OCI-LY1 (cell line): Measurements from ENCODE around the gene SLBP.

ENCODE experiments used
- EZH2 ChIP-seq: fragments of 200-600 bp; sonication (generic), shearing (Covaris generic); IDR thresholded peaks from 2 replicates; pipeline ENCODE4 v1.8.0; 2017; ENCODE audit warnings: borderline replicate concordance, mixed run types, mild to moderate bottlenecking, antibody characterized with exemption, low read length, moderate library complexity, mixed read lengths
- TF ChIP-seq, protein P1 (sequence below): fragments of 200-600 bp; sonication (generic), shearing (Covaris generic); IDR thresholded peaks from 2 replicates; pipeline ENCODE4 v1.5.1; 2017; ENCODE audit warnings: mild to moderate bottlenecking, antibody characterized with exemption, low read length, moderate library complexity, mixed read lengths

DNA sequence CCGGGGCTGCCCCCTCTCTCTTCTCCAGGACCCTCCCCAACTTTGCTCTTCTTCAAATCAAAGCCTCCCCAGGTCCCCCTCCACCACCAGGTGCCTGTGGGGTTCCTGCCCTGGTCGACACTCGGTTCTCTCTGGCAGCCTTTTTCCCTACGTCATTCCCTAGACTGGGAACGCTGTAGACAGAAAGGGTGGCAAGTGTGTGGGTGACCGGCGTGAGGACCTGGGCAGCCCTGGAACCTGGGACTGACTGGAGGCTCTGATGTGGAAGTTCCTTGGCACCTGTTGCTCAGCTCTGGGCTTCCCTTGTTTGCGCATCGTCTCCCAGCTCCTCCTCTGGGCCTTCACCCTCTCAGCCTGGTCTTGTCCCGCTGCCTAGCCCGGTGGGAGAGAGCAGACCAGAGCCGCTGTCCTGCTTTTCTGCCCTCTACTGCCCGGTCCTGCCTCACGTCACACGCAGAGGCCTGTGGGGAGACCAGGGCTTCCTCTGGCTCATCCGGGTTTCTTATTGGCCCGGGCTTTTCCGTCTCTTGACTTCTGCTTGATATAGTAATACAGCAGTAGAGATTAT, 10.5 kb upstream of the SLBP start:
- TF ChIP-seq, protein P1, sequence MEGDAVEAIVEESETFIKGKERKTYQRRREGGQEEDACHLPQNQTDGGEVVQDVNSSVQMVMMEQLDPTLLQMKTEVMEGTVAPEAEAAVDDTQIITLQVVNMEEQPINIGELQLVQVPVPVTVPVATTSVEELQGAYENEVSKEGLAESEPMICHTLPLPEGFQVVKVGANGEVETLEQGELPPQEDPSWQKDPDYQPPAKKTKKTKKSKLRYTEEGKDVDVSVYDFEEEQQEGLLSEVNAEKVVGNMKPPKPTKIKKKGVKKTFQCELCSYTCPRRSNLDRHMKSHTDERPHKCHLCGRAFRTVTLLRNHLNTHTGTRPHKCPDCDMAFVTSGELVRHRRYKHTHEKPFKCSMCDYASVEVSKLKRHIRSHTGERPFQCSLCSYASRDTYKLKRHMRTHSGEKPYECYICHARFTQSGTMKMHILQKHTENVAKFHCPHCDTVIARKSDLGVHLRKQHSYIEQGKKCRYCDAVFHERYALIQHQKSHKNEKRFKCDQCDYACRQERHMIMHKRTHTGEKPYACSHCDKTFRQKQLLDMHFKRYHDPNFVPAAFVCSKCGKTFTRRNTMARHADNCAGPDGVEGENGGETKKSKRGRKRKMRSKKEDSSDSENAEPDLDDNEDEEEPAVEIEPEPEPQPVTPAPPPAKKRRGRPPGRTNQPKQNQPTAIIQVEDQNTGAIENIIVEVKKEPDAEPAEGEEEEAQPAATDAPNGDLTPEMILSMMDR = no peak
- no peak for TF ChIP-seq EZH2
